ENCODE data around the gene C1orf21.
A peak's percentile ranks its signal among the peaks of the same experiment; 100 is the strongest.

Gene C1orf21

DNA sequence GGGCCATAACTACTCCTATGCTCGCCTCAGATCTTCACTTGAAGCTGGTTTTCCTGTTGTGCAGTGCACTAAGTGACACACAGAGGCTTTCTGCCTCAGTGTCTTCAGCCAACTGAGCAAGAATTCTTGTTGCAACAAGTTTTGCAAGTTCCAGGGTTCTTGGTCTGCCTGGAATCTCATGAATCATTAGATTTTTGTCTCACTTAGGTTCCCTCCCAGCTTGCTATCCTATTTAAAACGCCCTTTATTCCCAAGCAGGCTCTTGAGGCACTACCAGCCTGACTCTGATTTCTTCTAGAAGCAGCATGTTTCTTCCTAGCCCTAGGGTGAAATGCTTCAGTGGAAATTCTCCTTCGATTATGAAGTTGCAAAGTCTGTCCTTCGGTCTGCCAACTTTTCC lies 158.8 kb downstream of the C1orf21 start:
- DNase-seq (ENCODE audit: low read depth), result peak; percentile 26
- TF ChIP-seq CTCF (IDR thresholded peaks at IDR 0.05; ENCODE audit: low read length, missing control alignments), result no peak
- H3K4me3 ChIP-seq (replicated peaks; ENCODE audit: low read depth, low read length), result no peak overlapping the region

DNA sequence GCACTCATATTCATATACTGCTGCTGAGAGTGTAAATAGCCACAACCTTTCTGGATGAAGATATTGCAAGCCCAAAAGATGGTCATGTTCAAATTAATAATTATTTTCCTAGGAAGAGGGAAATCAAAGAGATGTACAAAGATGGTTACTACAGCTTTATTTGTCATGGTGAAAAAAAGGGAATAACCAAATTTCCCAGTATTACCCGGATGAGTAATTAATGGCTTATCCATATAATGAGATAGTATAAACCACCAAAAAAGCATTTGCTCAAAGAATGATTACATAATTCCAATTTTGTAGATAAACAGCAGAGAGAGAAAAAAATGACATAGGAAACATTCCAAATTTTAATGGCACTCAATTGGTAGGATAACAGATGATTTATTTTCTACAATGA lies 165.6 kb downstream of the C1orf21 start:
- DNase-seq (ENCODE audit: low read depth), result no peak
- no peak overlapping the region for H3K4me3 ChIP-seq (replicated peaks; ENCODE audit: low read depth, low read length)
- no peak for TF ChIP-seq CTCF (IDR thresholded peaks at IDR 0.05; ENCODE audit: low read length, missing control alignments)

DNA sequence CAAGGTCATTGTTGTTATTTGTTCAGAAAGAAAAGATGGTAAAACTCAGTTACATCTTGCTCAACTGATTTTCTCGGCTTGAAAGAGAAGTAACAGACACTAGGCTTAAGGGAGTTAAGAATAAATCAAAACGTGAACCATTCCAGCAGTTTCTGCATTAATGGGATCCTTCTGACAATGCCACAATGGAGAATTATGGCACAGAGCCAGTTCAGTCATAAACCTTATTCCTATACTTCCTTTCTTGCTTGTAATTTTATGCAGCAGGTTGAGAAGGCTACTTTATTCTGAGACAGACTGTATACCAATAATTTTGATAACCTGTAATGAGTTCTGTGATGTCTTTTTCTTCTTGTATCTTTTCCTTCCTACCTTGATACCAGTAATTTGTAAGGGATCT lies 167.0 kb downstream of the C1orf21 start:
- DNase-seq (ENCODE audit: low read depth), result no peak
- H3K4me3 ChIP-seq (replicated peaks; ENCODE audit: low read depth, low read length), result no peak overlapping the region
- TF ChIP-seq CTCF (IDR thresholded peaks at IDR 0.05; ENCODE audit: low read length, missing control alignments), result no peak

DNA sequence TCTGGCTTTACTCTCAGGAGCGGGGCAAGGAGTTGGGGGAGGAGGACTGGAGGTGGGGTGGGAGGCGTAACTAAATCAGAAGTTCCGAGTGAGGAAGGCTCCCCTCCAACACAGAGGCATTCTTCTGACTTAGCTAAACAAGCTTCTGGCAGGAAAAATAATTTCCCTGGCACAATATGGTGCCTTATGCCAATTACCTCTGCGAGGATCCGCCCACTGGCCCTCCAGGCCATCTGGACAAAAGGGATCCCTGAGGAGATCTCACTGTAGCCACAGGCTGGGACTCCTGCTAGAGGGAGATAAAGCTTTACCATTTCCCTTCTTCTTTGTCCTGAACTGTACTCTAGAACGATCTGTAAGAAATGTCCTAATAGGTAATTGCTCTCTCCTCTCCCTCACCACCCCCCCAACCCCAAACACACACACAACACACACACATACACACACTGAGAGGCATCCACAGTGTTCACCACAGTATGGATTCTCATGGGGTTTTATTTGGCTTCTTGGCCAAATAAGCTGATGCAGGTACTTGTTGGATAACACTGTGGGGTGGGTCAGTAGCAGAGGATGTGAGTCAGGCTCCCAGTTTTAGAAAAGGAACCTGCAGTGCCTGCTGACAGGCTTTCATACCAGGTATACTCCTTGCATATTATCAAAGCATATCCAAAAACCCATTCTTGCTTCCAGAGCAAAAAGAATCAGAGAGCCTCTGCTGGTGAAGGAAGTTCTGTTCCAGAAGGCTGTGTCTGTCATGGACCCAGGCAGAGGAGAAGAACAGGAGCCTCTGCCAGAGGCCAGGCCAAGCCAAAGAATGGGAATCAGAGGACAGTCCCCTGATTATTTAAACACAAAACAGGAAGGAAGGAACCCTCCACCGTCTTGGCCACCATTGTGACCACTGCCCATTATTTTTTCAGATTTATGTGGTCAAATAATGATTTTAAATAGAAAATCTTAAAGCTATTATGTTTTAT lies 169.1 kb downstream of the C1orf21 start:
- no peak for TF ChIP-seq CTCF (IDR thresholded peaks at IDR 0.05; ENCODE audit: low read length, missing control alignments)
- DNase-seq (ENCODE audit: low read depth), result no peak
- H3K4me3 ChIP-seq (replicated peaks; ENCODE audit: low read depth, low read length), result no peak overlapping the region

DNA sequence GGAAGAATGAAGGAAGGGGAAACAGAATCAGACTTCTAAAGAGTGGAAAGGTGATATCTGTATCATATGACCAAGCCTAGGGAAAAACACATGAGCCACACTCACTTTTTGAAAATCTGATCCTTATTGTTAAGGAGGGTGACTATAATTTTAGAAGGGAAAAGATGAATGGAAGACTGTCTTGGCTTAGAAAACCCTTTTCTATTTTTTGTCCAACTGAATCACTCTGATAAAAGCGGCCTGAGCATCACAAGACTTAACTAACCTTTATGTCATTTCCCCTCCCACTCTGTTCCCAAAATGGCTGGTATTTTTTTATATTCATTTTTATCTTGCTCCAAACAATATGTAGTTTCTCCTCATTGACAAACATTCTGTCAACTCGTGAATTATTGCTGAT lies 169.8 kb downstream of the C1orf21 start:
- DNase-seq (ENCODE audit: low read depth), result peak; percentile 25
- no peak overlapping the region for H3K4me3 ChIP-seq (replicated peaks; ENCODE audit: low read depth, low read length)
- no peak for TF ChIP-seq CTCF (IDR thresholded peaks at IDR 0.05; ENCODE audit: low read length, missing control alignments)

DNA sequence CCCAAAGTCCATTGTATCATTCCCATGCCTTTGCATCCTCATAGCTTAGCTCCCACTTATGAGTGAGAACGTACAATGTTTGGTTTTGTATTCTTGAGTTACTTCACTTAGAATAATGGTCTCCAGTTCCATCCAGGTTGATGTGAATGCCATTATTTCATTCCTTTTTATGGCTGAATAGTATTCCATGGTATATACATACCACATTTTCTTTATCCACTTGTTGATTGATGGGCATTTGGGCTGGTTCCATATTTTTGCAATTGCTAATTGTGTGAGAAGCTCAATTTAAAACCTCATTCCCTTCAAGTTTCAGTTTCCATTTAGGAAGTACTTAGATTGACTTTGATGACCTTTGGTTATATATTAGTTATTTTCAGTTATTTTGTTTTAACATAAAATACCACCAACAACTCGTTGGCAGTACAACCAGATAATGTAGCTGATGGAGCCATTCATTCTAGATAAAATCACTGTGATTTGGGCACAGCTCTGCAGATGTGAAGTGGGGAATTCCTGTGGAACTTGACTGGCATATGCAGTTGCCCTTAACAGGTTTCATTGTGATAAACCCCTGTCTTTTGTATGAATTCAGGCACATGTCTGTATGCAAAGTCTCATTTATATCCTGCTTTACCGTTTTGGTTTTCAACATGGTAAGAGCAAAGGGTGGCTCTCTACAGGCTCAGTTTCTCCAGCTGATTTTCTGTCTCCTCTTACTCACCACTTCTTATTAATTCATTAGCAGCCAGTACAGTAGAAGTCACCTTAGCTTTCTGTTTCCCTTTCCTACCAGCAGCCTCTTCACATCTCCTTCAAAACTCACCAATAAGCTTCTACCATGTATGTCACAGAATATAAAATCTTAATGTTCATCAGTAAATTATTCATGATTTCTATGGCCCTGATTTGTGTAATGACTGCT lies 170.9 kb downstream of the C1orf21 start:
- no peak for TF ChIP-seq CTCF (IDR thresholded peaks at IDR 0.05; ENCODE audit: low read length, missing control alignments)

More for the DNA sequence above, 170.9 kb downstream of the C1orf21 start:
- no peak overlapping the region for H3K4me3 ChIP-seq (replicated peaks; ENCODE audit: low read depth, low read length)
- no peak for DNase-seq (ENCODE audit: low read depth)
